SIG-M5 treated with dmso at 0.1 percent for 504 hours (cell line): ENCODE measurements around the gene CALML4.

Source experiments
- DNase-seq: peaks from one replicate; lab custom pipeline; 2025; ENCODE audit not compliant: unreplicated experiment; lab: John Stamatoyannopoulos, UW

Gene CALML4

DNA sequence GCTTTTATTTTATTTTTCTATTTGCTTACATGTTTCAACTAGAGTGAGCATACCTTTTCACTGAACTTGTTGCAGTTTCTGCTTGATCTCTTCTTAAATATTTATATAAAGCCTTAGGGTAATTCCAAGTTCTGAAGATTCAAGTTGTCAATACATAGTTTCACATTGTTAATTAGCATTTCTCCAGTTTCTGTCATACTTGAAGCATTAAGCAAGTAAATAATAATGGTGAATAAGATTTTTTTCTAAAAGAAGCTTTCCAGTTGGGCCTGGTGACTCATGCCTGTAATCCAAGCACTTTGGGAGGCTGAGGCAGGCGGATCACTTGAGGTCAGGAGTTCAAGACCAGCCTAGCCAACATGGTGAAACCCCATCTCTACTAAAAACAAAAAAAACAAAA is 53.9 kb downstream of the CALML4 start:
- no peak for DNase-seq

DNA sequence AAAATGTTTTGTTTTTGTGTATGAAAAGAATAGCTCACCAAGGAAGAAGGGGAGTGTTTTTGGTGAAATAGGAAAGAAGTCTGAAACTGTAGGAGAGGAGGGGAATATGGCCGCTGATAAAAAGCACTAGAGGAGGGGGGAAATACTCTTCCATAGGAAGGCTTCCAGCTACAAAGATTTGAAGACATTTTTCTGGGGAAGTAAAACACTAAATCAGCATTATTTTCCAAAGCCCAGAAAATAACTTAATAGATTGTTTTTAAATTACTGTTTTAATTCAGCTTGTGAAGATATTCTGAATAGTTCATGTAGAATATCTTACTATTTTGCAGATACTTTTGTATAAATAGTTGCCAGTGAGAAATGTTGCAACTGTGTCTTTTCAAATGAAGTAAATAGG is 54.9 kb downstream of the CALML4 start:
- no peak for DNase-seq

DNA sequence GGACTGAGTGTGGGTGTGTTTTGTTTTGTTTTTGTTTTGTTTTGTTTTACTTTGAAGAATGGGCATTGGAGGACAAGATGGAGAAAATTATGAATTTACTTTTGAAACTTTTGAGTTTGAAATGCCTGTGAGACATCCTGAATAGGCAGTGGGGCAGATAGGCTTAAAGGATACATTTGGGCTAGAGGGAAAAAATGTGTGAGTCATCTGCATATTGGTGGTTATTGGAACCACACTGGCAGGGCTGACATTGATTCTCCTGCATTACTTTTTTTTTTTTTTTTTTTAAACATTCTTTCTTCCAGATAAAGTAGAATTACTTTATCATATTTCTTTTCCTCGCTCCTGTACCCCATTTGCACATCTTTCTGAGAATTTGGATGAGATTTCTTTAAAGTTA is 56.1 kb downstream of the CALML4 start:
- no peak for DNase-seq

DNA sequence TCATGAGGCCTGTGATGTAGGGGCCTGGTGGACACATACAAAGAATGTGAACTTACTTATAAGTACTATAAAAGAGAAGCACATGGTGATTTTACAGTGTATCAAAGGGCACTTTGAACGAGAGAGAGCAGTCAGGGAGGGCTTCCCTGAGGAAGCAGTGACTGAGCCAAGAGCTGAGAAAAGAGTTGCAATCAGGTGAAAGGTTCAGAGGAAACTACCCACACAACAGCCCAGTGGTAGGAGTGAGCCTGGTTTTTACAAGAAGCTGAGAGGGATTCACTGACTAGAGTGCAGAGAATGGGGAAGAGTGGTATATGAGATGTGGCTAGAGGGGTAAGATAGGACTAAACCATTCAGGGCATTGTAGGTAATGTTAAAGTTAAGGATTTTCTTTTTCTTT is 57.1 kb downstream of the CALML4 start:
- DNase-seq: no peak

DNA sequence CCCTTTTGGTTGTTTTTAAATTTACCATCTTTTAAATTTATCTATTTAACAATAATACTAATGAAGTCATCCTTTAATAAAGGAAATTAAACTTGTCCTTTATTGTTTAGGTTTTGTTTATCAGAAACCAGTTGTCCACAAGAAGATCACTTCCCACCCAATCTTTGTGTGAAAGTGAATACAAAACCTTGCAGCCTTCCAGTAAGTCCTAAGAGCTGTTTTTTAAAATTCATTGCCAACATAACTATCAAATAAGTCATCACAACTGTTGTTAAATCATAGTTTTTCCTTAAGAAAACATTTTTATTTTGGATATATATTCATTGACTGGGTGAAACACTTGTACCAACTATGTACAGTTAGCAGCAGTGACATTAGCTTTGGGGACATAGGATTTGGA is 59.4 kb downstream of the CALML4 start:
- DNase-seq: no peak

DNA sequence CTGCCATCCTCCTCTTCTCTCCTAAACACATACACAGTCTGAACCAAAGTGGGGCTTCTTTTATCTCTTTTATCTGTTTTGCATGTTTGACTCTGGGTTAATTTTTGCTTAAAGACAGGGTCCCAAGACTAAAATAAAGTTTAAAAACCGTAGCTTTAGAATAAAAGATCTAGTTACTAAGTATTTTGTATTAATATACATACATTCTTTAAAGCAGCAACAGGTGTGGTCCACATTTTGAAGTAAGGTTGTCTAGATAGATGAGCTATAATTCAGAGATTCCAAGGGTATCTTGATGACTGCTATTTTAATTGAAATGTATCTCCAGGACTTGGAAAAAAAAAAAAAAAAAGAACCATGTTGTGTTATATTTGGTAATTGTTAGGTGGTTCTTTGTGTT is 61.3 kb downstream of the CALML4 start:
- DNase-seq: no peak

DNA sequence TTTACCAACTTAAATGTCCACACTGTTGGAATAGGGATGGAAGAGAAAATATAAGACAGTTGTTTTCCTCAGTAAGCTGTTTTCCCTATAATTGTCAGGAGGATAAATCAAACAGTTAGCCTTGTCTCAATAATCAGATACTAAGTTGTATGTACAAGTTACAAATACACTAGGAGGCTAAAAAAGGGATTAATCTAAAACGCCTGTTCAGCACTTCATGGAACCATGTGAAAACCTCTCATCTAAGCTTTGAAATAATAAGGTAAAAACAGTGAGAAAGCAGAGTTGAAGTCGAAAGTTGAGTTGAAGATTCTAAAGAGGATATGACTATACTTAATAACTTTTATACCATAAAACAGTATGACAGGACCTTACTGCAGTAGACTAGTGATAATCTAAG is 62.0 kb downstream of the CALML4 start:
- no peak for DNase-seq
